Esophagus squamous epithelium (tissue), 5 donors: ENCODE data around the gene LARGE2. TPM values are rescaled to one million over a fixed set of nuclear protein-coding genes. Genes with fewer than 3 reads are reported as not detected.

Source experiments
- DNase-seq: peaks from one replicate; lab custom pipeline; 2025; lab: John Stamatoyannopoulos, UW
- H3K27ac ChIP-seq, 4 donors: fragments of 200-600 bp; sonication (generic); one replicate each; pipeline ENCODE4 v1.5.1; 2016 to 2019; ENCODE audit warnings: mild to moderate bottlenecking in 1 of 4
- H3K27me3 ChIP-seq, 4 donors: fragments of 200-600 bp; sonication (generic); 1 replicate in 3 of 4; 2 replicates in 1 of 4; pipeline versions ENCODE4 v1.5.1 to v1.6.0; 2017 to 2021; ENCODE audit warnings: antibody characterized with exemption in 1 of 4
- H3K36me3 ChIP-seq, 3 donors: fragments of 200-600 bp; sonication (generic); one replicate each; pipeline ENCODE4 v1.5.1; 2016 to 2019
- H3K4me1 ChIP-seq, 3 donors: fragments of 200-600 bp; sonication (generic); one replicate each; pipeline ENCODE4 v1.5.1; 2017 to 2019
- H3K4me3 ChIP-seq, 4 donors: fragments of 200-600 bp; sonication (generic); 1 replicate in 3 of 4; 2 replicates in 1 of 4; pipeline ENCODE4 v1.5.1; 2016 to 2019; ENCODE audit warnings: mild to moderate bottlenecking in 2 of 4, moderate library complexity in 1 of 4
- H3K9me3 ChIP-seq, 3 donors: fragments of 200-600 bp; sonication (generic); one replicate each; pipeline ENCODE4 v1.5.1; 2016 to 2019
- POLR2A ChIP-seq, 4 donors: fragments of 450-650 bp; IDR thresholded peaks; one replicate each; pipeline ENCODE4 v1.6.1; 2017; ENCODE audit warnings: antibody characterized with exemption in 4 of 4, mild to moderate bottlenecking in 4 of 4, moderate library complexity in 3 of 4
- WGBS, 2 donors: methylation state at CpG; one replicate each; pipeline ENCODE4 v1.1.5; 2018; 5-methylcytosine and 5-hydroxymethylcytosine counted together
- intact Hi-C: fragments of 100-400 bp; cut with DNase I; formaldehyde crosslinking; loops from one replicate; pipeline ENCODE4 v1.15.0; 2022
- total RNA-seq, 4 donors: library from RNA; depleted of rRNA; stranded (reverse); fragments of >200 nt; gene quantifications; one replicate each; pipeline ENCODE4 v1.1.0, GENCODE V29; 2016
- TF ChIP-seq, protein P1 (sequence below), 6 experiments: fragments of 450-650 bp in 4 of 6; fragments of 200-600 bp in 2 of 6; sonication (generic) in 2 of 6; IDR thresholded peaks; one replicate each; pipeline ENCODE4 v1.5.1; 2016 to 2019; ENCODE audit warnings: antibody characterized with exemption in 6 of 6, mild to moderate bottlenecking in 4 of 6, moderate library complexity in 4 of 6
- donor health status: DM: yes; HTN: yes; CAD: no.

LARGE2 gene
- total RNA-seq, 4 donors from 2014 or later: 12.4 to 18.3 (median 15.5) TPM

- WGBS, 2 donors: 87 to 90% methylated on average over 6 to 7 of the region's 8 CpGs
- H3K27me3 ChIP-seq: peaks cover 0 to 65% (median 0%) of the 10 kb centered on the region in 4 donors
- TF ChIP-seq, protein P1, sequence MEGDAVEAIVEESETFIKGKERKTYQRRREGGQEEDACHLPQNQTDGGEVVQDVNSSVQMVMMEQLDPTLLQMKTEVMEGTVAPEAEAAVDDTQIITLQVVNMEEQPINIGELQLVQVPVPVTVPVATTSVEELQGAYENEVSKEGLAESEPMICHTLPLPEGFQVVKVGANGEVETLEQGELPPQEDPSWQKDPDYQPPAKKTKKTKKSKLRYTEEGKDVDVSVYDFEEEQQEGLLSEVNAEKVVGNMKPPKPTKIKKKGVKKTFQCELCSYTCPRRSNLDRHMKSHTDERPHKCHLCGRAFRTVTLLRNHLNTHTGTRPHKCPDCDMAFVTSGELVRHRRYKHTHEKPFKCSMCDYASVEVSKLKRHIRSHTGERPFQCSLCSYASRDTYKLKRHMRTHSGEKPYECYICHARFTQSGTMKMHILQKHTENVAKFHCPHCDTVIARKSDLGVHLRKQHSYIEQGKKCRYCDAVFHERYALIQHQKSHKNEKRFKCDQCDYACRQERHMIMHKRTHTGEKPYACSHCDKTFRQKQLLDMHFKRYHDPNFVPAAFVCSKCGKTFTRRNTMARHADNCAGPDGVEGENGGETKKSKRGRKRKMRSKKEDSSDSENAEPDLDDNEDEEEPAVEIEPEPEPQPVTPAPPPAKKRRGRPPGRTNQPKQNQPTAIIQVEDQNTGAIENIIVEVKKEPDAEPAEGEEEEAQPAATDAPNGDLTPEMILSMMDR (IDR thresholded peaks at IDR 0.05): no peak
- TF ChIP-seq POLR2A (IDR thresholded peaks at IDR 0.05): no peak
- peaks cover 11 to 23% (median 12%) of the 10 kb centered on the region in 3 donors for H3K4me1 ChIP-seq
- H3K36me3 ChIP-seq: no peaks in the 10 kb centered on the region
- H3K27ac ChIP-seq: no peak overlapping the region
- intact Hi-C loops: no loop called here
- no peak overlapping the region for H3K4me3 ChIP-seq
- DNase-seq: no peak
- no peaks in the 10 kb centered on the region for H3K9me3 ChIP-seq
Measured at GRCh38 chr11:45895553-45896259, 26.8 kb upstream of the LARGE2 start.

- no peak for DNase-seq
- Histone ChIP-seq H3K27ac (no peak overlapping the region), H3K4me3 (no peak overlapping the region), H3K27me3 (peaks cover 0 to 70% (median 0%) of the 10 kb centered on the region in 4 donors), H3K36me3 (no peaks in the 10 kb centered on the region), H3K4me1 (peaks cover 14 to 28% (median 16%) of the 10 kb centered on the region in 3 donors), H3K9me3 (no peaks in the 10 kb centered on the region)
- WGBS, 2 donors: 36 to 42% methylated on average over 2 to 8 of the region's 19 CpGs
- intact Hi-C loops: no loop called here
- TF ChIP-seq, protein P1 (IDR thresholded peaks at IDR 0.05): no peak
- TF ChIP-seq POLR2A (IDR thresholded peaks at IDR 0.05): no peak
Measured at GRCh38 chr11:45896422-45896984, 26.0 kb upstream of the LARGE2 start.

DNA sequence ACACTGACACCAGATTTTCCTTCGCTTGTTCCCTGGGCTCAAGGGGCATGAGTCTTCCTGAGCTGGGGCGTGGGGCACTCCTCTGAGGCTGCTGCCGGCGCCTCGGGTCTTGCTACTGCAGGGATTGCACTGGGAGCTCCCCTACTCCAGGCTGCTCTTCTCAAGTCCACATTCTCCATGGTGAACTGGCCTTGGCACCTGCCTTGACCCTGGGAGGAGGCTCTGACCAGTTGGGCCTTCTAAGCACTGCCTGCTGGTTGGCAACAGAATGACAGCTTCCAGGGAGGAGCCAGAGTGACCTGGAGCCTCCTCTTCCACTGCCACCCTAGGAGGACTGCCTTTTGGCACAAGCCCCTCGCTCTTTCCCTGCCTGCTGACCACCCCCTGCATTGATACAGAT lies 24.9 kb upstream of the LARGE2 start:
- Histone ChIP-seq H3K27me3 (peaks cover 0 to 70% (median 0%) of the 10 kb centered on the region in 4 donors), H3K4me1 (peaks cover 14 to 28% (median 16%) of the 10 kb centered on the region in 3 donors), H3K9me3 (no peaks in the 10 kb centered on the region), H3K27ac (no peak overlapping the region), H3K36me3 (no peaks in the 10 kb centered on the region), H3K4me3 (no peak overlapping the region)
- no peak for DNase-seq
- 80% methylated on average over 2 of the region's 6 CpGs; no CpG with 5 or more reads in 1 of the 2 donors for WGBS, 2 donors
- TF ChIP-seq, protein P1 (IDR thresholded peaks at IDR 0.05): no peak
- no peak for TF ChIP-seq POLR2A (IDR thresholded peaks at IDR 0.05)
- intact Hi-C loops: no loop called here

- intact Hi-C loops: no loop called here
- Histone ChIP-seq H3K27ac (peak overlapping the region in 1 of 4 donors; percentile 76), H3K4me3 (peak overlapping the region in 3 of 4 donors; percentile 50 to 66 (median 60)), H3K36me3 (no peaks in the 10 kb centered on the region), H3K27me3 (peaks cover 0 to 64% (median 0%) of the 10 kb centered on the region in 4 donors), H3K4me1 (peaks cover 14 to 28% (median 16%) of the 10 kb centered on the region in 3 donors), H3K9me3 (no peaks in the 10 kb centered on the region)
- DNase-seq: no peak
- TF ChIP-seq POLR2A (IDR thresholded peaks at IDR 0.05): no peak
- 0% methylated on average over 1 of the region's 3 CpGs; no CpG with 5 or more reads in 1 of the 2 donors for WGBS, 2 donors
Measured at GRCh38 chr11:45899086-45899447, 23.4 kb upstream of the LARGE2 start.

GRCh38 chr11:45899448-45900174 lies 22.8 kb upstream of the LARGE2 start:
- no peaks in the 10 kb centered on the region for H3K36me3 ChIP-seq
- H3K9me3 ChIP-seq: no peaks in the 10 kb centered on the region
- peak overlapping the region; percentile 43 to 66 (median 55) for H3K4me3 ChIP-seq
- WGBS, 2 donors: 0 to 1% methylated on average over 11 to 14 of the region's 62 CpGs
- no peak for DNase-seq
- peak overlapping the region in 3 of 4 donors; percentile 48 to 76 (median 57) for H3K27ac ChIP-seq
- intact Hi-C loops: no loop called here
- peaks cover 14 to 28% (median 16%) of the 10 kb centered on the region in 3 donors for H3K4me1 ChIP-seq
- no peak for TF ChIP-seq POLR2A (IDR thresholded peaks at IDR 0.05)
- TF ChIP-seq, protein P1 (IDR thresholded peaks at IDR 0.05): no peak
- peaks cover 0 to 60% (median 0%) of the 10 kb centered on the region in 4 donors for H3K27me3 ChIP-seq
